A549 (cell line): ENCODE data around the gene ADAMTSL4.

ENCODE experiments used
- CTCF ChIP-seq: fragments of >200 bp; sonication (Bioruptor Twin); formaldehyde crosslinking; IDR thresholded peaks from 3 replicates; pipeline ENCODE4 v1.5.1; 2016
- RFX5 ChIP-seq: fragments of 450-650 bp; IDR thresholded peaks from 2 replicates; pipeline ENCODE4 v1.7.1; 2014; ENCODE audit warnings: antibody characterized with exemption, mild to moderate bottlenecking, moderate library complexity
- SREBF2 ChIP-seq: fragments of 450-650 bp; IDR thresholded peaks from 2 replicates; pipeline ENCODE4 v1.6.1; 2014; ENCODE audit warnings: mild to moderate bottlenecking, moderate library complexity

DNA sequence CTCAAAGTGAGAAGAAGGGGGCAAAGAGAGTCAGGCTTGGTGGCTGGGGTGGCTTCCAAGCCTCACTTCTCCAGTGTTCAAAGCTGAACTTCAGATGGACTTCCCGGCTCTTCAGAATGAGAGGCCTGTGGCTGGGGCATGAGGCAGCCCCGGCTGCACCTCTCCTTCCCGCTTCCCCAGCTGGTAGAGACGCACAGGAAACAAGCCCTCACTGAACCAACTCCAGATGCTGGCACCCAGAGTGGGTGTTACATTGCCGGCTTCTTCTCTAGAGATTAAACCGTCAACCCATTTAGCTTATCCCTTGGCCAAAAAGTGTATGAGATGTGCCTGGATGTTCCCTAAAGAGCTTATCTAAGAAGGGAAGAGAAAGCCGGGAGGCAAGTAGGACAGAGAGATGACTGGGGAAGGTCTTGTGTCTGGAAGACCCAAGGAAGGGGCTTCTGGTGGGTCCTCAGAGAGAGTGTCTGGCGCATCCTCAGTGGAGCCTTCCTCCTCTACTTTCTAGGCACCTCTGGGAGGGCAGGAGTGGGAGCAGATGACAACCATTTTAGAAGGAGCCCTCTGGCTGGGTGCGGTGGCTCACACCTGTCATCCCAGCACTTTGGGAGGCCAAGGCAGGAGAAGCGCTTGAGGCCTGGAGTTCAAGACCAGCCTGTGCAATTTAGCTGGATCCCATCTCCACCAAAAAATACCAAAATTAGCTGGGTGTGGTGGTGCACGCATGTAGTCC lies 2.0 kb downstream of the ADAMTSL4 start:
- TF ChIP-seq CTCF, result no peak
- no peak for TF ChIP-seq RFX5
- TF ChIP-seq SREBF2, result no peak
